Glomerular visceral epithelial cell (primary cell): ENCODE results near the gene SPACA4.
A peak's percentile ranks its signal among the peaks of the same experiment; 100 is the strongest.

Experiments used
- DNase-seq: peaks from one replicate; pipeline ENCODE4 v3.0.0-alpha.2; 2016; ENCODE audit errors: extremely low spot score

Gene SPACA4

DNA sequence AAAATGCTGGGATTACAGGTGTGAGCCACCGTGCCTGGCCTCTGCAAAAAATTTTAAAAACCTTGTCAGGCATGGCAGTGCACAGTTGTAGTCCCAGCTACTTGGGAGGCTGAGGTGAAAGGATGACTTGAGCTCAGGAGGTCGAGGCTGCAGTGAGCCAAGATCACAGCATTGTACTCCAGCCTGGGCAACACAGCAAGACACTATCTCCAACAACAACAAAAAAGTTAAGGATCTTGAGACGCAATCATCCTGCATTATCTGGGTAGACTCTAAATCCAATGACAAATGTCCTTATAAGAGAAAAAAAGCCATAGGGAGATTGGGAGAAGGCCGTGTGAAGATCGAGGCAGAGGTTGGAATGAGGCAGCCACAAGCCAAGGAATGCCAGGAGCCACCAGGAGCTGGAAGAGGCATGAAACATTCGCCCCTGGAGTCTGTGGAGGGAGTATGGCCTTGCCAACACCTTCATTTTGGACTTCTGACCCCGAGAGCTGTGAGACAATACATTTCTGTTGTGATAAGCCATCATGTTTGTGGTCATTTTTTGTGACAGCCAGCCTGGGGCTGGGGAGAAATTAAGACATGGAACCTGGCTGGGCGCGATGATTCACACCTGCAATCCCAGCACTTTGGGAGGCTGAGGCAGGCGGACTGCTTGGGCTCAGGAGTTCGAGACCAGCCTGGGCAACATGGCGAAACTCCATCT is 44.6 kb downstream of the SPACA4 start:
- DNase-seq = no peak

DNA sequence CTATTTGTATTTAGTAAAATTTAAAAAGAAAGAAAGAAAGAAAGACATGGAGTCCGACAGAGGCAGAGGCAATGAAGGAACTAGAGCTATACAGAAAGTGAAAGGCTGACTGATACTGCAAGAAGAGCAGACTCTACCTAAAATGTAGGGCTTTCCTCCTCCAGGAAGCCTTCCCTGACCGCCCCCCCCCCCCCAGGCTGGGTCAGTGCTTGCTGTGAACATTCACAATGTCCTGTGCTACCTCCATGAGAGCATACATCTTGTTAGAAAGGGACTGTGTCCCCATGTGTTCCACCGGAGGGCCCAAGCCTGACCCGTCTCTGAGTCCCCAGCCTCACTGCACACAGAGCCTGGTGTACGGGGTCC is 45.1 kb downstream of the SPACA4 start:
- no peak for DNase-seq

DNA sequence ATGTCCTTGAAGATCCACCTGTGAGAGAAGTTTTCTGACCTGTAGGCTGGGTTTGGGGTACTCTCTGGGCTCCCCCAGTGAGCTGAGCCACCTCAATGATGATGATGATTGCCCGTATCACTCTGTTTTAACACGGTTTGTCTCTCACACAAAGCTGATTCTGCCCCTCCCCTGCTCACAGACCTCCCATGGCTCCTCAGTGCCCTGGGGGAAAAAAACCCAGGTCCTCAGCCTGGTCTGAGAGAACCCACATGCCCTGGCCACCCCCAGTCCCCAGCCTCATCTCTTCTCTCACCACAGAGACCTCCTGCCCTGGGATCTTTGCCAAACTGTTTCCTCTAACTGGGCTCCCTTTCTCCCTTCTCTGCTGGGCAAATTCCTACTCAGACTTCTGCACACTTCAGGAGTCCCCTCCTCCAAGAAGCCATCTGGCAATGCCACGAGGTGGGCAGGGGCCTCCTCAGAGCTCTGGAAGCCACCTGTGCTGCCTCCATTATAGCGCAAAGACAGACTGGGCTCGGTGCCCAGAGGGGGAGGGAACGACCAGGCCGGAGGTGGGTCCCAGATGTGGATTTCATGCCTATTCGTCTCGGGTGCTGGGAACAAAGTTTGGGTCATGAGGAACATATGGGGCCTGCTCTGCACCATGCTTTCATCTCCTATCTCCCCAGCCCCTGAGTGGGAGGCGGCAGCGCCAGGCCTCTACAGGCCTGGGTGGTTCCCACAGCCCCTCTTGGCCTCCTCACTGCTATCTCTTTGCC is 47.9 kb downstream of the SPACA4 start:
- DNase-seq = no peak

GRCh38 chr19:48656840-48657474 is 50.4 kb downstream of the SPACA4 start:
- peak; percentile 62 for DNase-seq
